K562 (cell line): ENCODE measurements around the gene QKI. TPM values are rescaled to one million over a fixed set of nuclear protein-coding genes. Genes with fewer than 3 reads are reported as not detected.

Experiments used
- ARID1B ChIP-seq: fragments of 450-650 bp; IDR thresholded peaks from 2 replicates; pipeline ENCODE4 v1.6.1; 2016; ENCODE audit warnings: antibody characterized with exemption, mild to moderate bottlenecking, inconsistent platforms
- ARID3A ChIP-seq: IDR thresholded peaks from 2 replicates; pipeline ENCODE4 v1.6.1; 2012; ENCODE audit warnings: low read depth, low read length, improper control_type of control experiment, borderline replicate concordance
- ATF4 ChIP-seq: fragments of 450-650 bp; formaldehyde crosslinking; IDR thresholded peaks from 2 replicates; pipeline ENCODE4 v1.4.0; 2022; ENCODE audit warnings: mild to moderate bottlenecking, moderate library complexity
- CTCFL ChIP-seq: IDR thresholded peaks from 2 replicates; pipeline ENCODE4 v1.6.1; 2011; ENCODE audit warnings: borderline replicate concordance, low read depth, mild to moderate bottlenecking, moderate library complexity, low read length; ENCODE audit not compliant: insufficient read depth, poor library complexity, severe bottlenecking
- DDX20 ChIP-seq: fragments of 450-650 bp; IDR thresholded peaks from 2 replicates; pipeline ENCODE4 v1.6.1; 2016; ENCODE audit warnings: missing genetic modification characterization, low read depth, mild to moderate bottlenecking, missing compliant biosample characterization, moderate library complexity
- DEAF1 ChIP-seq: fragments of 450-650 bp; formaldehyde crosslinking; IDR thresholded peaks from 2 replicates; pipeline ENCODE4 v1.4.0; 2020; ENCODE audit warnings: mild to moderate bottlenecking, moderate library complexity
- ELK1 ChIP-seq: sonication (generic); formaldehyde crosslinking; IDR thresholded peaks from 2 replicates; pipeline ENCODE4 v1.8.1; 2022; ENCODE audit warnings: missing genetic modification reagents
- ERF ChIP-seq: fragments of 450-650 bp; formaldehyde crosslinking; IDR thresholded peaks from 2 replicates; pipeline ENCODE4 v1.4.0; 2020; ENCODE audit warnings: mild to moderate bottlenecking, mixed read lengths
- KAT2B ChIP-seq: IDR thresholded peaks from one replicate; pipeline ENCODE4 v1.6.1; 2012; ENCODE audit warnings: low read depth, mild to moderate bottlenecking, control low read depth, inconsistent platforms, low read length, moderate library complexity
- KDM2B ChIP-seq: fragments of 250-450 bp; sonication (Bioruptor Pico); IDR thresholded peaks from 2 replicates; pipeline ENCODE4 v1.8.0; 2021; ENCODE audit warnings: mild to moderate bottlenecking, moderate library complexity
- MYNN ChIP-seq, 2 experiments: sonication (generic); formaldehyde crosslinking in 1 of 2; IDR thresholded peaks; 2 replicates each; pipeline versions ENCODE4 v1.5.0 to v1.6.1; 2016 to 2020; ENCODE audit warnings: antibody characterized with exemption in 1 of 2, missing genetic modification reagents in 1 of 2
- NRF1 ChIP-seq, 2 experiments: fragments of 450-650 bp; IDR thresholded peaks in 1 of 2; conservative IDR thresholded peaks in 1 of 2; 2 replicates each; pipeline ENCODE4 v1.6.1; 2014; ENCODE audit warnings: mild to moderate bottlenecking in 2 of 2
- SNIP1 ChIP-seq: fragments of 450-650 bp; IDR thresholded peaks from 2 replicates; pipeline ENCODE4 v1.7.1; 2017; ENCODE audit warnings: low read depth, mild to moderate bottlenecking
- SPI1 ChIP-seq: IDR thresholded peaks from 2 replicates; pipeline ENCODE4 v1.6.1; 2011; ENCODE audit warnings: low read depth, low read length, control low read depth, borderline replicate concordance
- STAT5B ChIP-seq: fragments of 250-450 bp; sonication (Bioruptor Pico); IDR thresholded peaks from 2 replicates; pipeline ENCODE4 v1.8.0; 2021; ENCODE audit warnings: mild to moderate bottlenecking, inconsistent platforms
- ZNF280A ChIP-seq: fragments of 450-650 bp; IDR thresholded peaks from 2 replicates; pipeline ENCODE4 v1.6.1; 2018; ENCODE audit warnings: mild to moderate bottlenecking, low read depth; ENCODE audit not compliant: partially characterized antibody
- polyA plus RNA-seq, 8 experiments: library from polyadenylated mRNA; depleted of rRNA in 4 of 8; stranded (reverse) in 5 of 8; unstranded in 3 of 8; fragments of >200 nt; fragmentation: Nextera tagmentation in 2 of 8; fragmentation: Illumina TruSeq in 1 of 8; extraction: Ambion mirVana in 2 of 8; extraction: Trizol in 1 of 8; gene quantifications; 2 replicates each; pipeline versions ENCODE4 v1.2.1 to v1.2.3, GENCODE V29; 2011 to 2014; ENCODE audit warnings: inconsistent platforms in 1 of 8, missing spikeins in 1 of 8
- total RNA-seq, 7 experiments: library from RNA; depleted of rRNA in 6 of 7; stranded (reverse); fragments of >200 nt in 6 of 7; fragmentation: Illumina TruSeq in 2 of 7; extraction: Trizol in 2 of 7; gene quantifications; 2 replicates each; pipeline versions ENCODE4 v1.2.1 to v1.2.3, GENCODE V29; 2011 to 2021; ENCODE audit warnings: low replicate concordance in 1 of 7

The QKI gene
- total and polyA plus RNA-seq, 9 of the 15 experiments (the other 6 are each of a cell fraction or from before 2014, with no cell fraction given): 20.4 to 215 (median 123) TPM

- TF ChIP-seq ZNF280A (no peak), SPI1 (no peak), KDM2B (CRISPR knock-in tag) (no peak), ERF (CRISPR knock-in tag) (no peak), MYNN (IDR thresholded peaks at IDR 0.05) (no peak), MYNN (CRISPR knock-in tag; IDR thresholded peaks at IDR 0.05) (no peak), SNIP1 (no peak), DDX20 (tag) (no peak), DEAF1 (CRISPR knock-in tag) (peak; percentile 64), ARID1B (peak; percentile 53), CTCFL (no peak), ATF4 (CRISPR knock-in tag) (no peak), KAT2B (no peak), ARID3A (0 out of 2 replicates have a peak, but pooled peaks have one; percentile 62), ELK1 (CRISPR knock-in tag) (no peak), STAT5B (no peak), NRF1 (conservative IDR thresholded peaks at IDR 0.05 in 1 of 2, IDR thresholded peaks at IDR 0.05 in 1 of 2) (0 out of 4 replicates have a peak, but pooled peaks of 1 of the 2 experiments have one; percentile 28)
Measured at GRCh38 chr6:163427498-163428254, 13.2 kb downstream of the QKI start (continued).
